Neural cell (in vitro differentiated cells): Measurements from ENCODE around the gene KRT3.

Experiments used
- EP300 ChIP-seq: fragments of 450-650 bp; conservative IDR thresholded peaks from 2 replicates; pipeline ENCODE4 v1.6.1; 2014; ENCODE audit warnings: antibody characterized with exemption, mild to moderate bottlenecking, moderate library complexity; ENCODE audit not compliant: poor library complexity, severe bottlenecking
- EZH2 ChIP-seq: fragments of 200-600, 300-800 bp; shearing (Covaris generic), sonication (generic); IDR thresholded peaks from 2 replicates; pipeline ENCODE4 v1.6.1; 2014; ENCODE audit warnings: antibody characterized with exemption, low read length, borderline replicate concordance, mild to moderate bottlenecking; ENCODE audit not compliant: insufficient read depth, poor library complexity, severe bottlenecking
- POLR2AphosphoS5 ChIP-seq: IDR thresholded peaks from 2 replicates; pipeline ENCODE4 v1.6.1; 2012
- RAD21 ChIP-seq: fragments of 450-650 bp; conservative IDR thresholded peaks from 2 replicates; pipeline ENCODE4 v1.6.1; 2014; ENCODE audit warnings: antibody characterized with exemption, mild to moderate bottlenecking, moderate library complexity
- SMC3 ChIP-seq: fragments of 450-650 bp; conservative IDR thresholded peaks from 2 replicates; pipeline ENCODE4 v1.6.1; 2014; ENCODE audit warnings: antibody characterized with exemption, mild to moderate bottlenecking, moderate library complexity; ENCODE audit not compliant: poor library complexity
- TAF1 ChIP-seq: IDR thresholded peaks from 2 replicates; pipeline ENCODE4 v1.6.1; 2012; ENCODE audit warnings: low read depth
- TF ChIP-seq, protein P1 (sequence below): fragments of 450-650 bp; IDR thresholded peaks from 2 replicates; pipeline ENCODE4 v1.5.1; 2014; ENCODE audit warnings: antibody characterized with exemption, mild to moderate bottlenecking, moderate library complexity; ENCODE audit not compliant: poor library complexity, severe bottlenecking
- TF ChIP-seq, protein P2 (sequence below): IDR thresholded peaks from 2 replicates; pipeline ENCODE4 v1.6.1; 2012; ENCODE audit warnings: borderline replicate concordance

DNA sequence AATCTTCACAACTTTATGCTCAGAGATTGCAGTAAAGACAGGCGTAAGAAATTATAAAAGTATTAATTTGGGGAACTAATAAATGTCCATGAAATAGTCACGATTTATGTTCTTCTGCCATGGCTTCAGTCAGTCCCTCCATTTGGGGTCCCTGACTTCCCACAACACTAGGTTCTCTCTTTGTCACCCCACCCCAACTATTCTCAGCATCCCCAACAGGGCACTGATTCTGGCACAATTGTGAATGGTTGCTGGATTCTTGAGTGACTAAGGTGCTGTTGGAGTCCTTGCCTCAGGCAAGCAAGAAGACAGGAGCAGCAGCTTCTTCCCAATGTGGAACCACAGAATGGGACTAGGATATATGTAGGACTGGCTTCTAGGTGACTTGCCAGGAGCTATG is 34.1 kb downstream of the KRT3 start:
- TF ChIP-seq, protein P1, sequence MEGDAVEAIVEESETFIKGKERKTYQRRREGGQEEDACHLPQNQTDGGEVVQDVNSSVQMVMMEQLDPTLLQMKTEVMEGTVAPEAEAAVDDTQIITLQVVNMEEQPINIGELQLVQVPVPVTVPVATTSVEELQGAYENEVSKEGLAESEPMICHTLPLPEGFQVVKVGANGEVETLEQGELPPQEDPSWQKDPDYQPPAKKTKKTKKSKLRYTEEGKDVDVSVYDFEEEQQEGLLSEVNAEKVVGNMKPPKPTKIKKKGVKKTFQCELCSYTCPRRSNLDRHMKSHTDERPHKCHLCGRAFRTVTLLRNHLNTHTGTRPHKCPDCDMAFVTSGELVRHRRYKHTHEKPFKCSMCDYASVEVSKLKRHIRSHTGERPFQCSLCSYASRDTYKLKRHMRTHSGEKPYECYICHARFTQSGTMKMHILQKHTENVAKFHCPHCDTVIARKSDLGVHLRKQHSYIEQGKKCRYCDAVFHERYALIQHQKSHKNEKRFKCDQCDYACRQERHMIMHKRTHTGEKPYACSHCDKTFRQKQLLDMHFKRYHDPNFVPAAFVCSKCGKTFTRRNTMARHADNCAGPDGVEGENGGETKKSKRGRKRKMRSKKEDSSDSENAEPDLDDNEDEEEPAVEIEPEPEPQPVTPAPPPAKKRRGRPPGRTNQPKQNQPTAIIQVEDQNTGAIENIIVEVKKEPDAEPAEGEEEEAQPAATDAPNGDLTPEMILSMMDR, result no peak
- TF ChIP-seq RAD21 (no peak), EP300 (no peak), TAF1 (no peak), SMC3 (no peak), EZH2 (no peak), POLR2AphosphoS5 (no peak)
- TF ChIP-seq, protein P2, sequence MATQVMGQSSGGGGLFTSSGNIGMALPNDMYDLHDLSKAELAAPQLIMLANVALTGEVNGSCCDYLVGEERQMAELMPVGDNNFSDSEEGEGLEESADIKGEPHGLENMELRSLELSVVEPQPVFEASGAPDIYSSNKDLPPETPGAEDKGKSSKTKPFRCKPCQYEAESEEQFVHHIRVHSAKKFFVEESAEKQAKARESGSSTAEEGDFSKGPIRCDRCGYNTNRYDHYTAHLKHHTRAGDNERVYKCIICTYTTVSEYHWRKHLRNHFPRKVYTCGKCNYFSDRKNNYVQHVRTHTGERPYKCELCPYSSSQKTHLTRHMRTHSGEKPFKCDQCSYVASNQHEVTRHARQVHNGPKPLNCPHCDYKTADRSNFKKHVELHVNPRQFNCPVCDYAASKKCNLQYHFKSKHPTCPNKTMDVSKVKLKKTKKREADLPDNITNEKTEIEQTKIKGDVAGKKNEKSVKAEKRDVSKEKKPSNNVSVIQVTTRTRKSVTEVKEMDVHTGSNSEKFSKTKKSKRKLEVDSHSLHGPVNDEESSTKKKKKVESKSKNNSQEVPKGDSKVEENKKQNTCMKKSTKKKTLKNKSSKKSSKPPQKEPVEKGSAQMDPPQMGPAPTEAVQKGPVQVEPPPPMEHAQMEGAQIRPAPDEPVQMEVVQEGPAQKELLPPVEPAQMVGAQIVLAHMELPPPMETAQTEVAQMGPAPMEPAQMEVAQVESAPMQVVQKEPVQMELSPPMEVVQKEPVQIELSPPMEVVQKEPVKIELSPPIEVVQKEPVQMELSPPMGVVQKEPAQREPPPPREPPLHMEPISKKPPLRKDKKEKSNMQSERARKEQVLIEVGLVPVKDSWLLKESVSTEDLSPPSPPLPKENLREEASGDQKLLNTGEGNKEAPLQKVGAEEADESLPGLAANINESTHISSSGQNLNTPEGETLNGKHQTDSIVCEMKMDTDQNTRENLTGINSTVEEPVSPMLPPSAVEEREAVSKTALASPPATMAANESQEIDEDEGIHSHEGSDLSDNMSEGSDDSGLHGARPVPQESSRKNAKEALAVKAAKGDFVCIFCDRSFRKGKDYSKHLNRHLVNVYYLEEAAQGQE, result no peak
